Sigmoid colon (tissue), 7 donors: ENCODE measurements around the gene MRPL21. TPM values are rescaled to one million over a fixed set of nuclear protein-coding genes. Genes with fewer than 3 reads are reported as not detected.

Experiments used
- DNase-seq: peaks from one replicate; pipeline ENCODE4 v3.0.0-alpha.2; 2019
- H3K27ac ChIP-seq, 4 donors: fragments of 200-600 bp; sonication (generic); one replicate each; pipeline ENCODE4 v1.5.1; 2016 to 2019; ENCODE audit warnings: mild to moderate bottlenecking in 1 of 4
- H3K27me3 ChIP-seq, 3 donors: fragments of 200-600 bp; sonication (generic); one replicate each; pipeline ENCODE4 v1.5.1; 2019; ENCODE audit warnings: mild to moderate bottlenecking in 1 of 3
- H3K36me3 ChIP-seq, 4 donors: fragments of 200-600 bp; sonication (generic); one replicate each; pipeline ENCODE4 v1.5.1; 2016 to 2019
- H3K4me1 ChIP-seq, 4 donors: fragments of 200-600 bp; sonication (generic); one replicate each; pipeline ENCODE4 v1.5.1; 2017 to 2019
- H3K4me3 ChIP-seq, 4 donors: fragments of 200-600 bp; sonication (generic); one replicate each; pipeline ENCODE4 v1.5.1; 2017 to 2019; ENCODE audit warnings: mild to moderate bottlenecking in 2 of 4, moderate library complexity in 1 of 4
- H3K9me3 ChIP-seq, 4 donors: fragments of 200-600 bp in 3 of 4; sonication (generic) in 3 of 4; one replicate each; pipeline versions ENCODE4 v1.5.1 to v1.6.1; 2013 to 2019
- CTCF ChIP-seq, 4 experiments: fragments of 450-650 bp in 3 of 4; fragments of 200-600 bp in 1 of 4; IDR thresholded peaks; one replicate each; pipeline ENCODE4 v1.5.1; 2016 to 2019; ENCODE audit warnings: antibody characterized with exemption in 4 of 4, mild to moderate bottlenecking in 3 of 4, moderate library complexity in 2 of 4
- EP300 ChIP-seq, 4 donors: sonication (generic); formaldehyde crosslinking; IDR thresholded peaks; one replicate each; pipeline ENCODE4 v1.6.1; 2017; ENCODE audit warnings: antibody characterized with exemption in 4 of 4
- POLR2A ChIP-seq, 2 donors: fragments of 450-650 bp; IDR thresholded peaks; one replicate each; pipeline ENCODE4 v1.6.1; 2016; ENCODE audit warnings: antibody characterized with exemption in 2 of 2, mild to moderate bottlenecking in 2 of 2, moderate library complexity in 2 of 2
- POLR2AphosphoS5 ChIP-seq, 4 donors: sonication (generic); formaldehyde crosslinking; IDR thresholded peaks; one replicate each; pipeline ENCODE4 v1.6.1; 2017; ENCODE audit warnings: antibody characterized with exemption in 4 of 4
- WGBS, 2 donors: extraction: QIAGEN DNeasy Blood & Tissue Kit; methylation state at CpG; one replicate each; pipeline ENCODE4 v1.1.7; 2013; 5-methylcytosine and 5-hydroxymethylcytosine counted together
- intact Hi-C: fragments of 100-400 bp; cut with DNase I; formaldehyde crosslinking; loops from one replicate; pipeline ENCODE4 v1.15.1; 2023
- polyA plus RNA-seq, 3 donors: library from polyadenylated mRNA; stranded (reverse); fragments of 200-250 nt; gene quantifications; one replicate each; pipeline ENCODE4 v1.2.3, GENCODE V29; 2013
- total RNA-seq, 4 donors: library from RNA; depleted of rRNA; stranded (reverse); fragments of >200 nt; gene quantifications; one replicate each; pipeline ENCODE4 v1.1.0, GENCODE V29; 2016
- donor health status: healthy with polysubstance abuse.
- donor health status: Bipolar disorder and iron deficiency.
- donor health status: healthy.

Gene MRPL21
- total and polyA plus RNA-seq, 7 donors = 53.7 to 134 (median 99.1) TPM

DNA sequence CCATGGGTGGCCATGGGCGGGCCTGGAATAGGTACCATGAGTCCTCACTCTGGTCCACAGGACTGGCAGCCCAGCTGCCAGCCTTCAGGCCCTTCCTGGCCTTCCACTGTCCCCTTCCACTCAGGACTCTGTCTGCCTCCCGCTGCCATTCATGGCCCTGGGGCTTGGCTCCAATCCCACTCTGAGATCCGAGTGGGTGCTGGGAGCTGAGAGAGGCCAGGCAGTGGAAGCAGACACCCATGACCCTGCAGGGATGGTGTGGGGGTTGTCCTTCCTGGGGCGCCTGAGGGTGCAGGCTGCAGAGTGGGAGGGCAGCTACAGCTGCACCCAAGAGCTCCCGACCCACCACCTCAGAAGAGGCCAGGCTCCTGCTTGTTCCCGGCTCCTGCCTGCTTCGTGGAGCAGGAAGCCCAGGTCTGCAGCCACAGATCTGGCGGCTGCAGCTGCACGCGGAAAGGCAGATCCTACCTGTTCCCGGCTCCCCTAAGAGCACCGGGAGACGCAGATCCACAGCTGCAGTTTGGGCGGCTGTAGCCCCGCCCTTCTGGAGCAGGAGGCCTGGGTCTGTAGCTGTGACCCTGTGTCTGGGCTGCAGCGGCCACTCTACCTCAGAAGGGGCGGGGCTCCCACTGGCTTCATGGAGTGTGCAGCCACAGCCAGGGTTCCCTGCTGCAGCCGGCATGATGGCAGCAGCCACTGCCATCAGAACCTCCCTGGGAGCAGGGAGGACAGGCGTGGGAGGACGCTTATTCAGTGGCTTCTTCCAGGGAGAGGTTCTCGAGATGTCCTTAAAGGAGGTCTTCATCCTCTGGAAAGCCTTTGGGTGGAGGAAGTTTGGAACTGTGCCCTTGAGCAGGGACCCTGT lies 27.6 kb upstream of the MRPL21 start:
- Histone ChIP-seq H3K4me1 (peaks cover 0 to 73% (median 56%) of the 10 kb centered on the region in 4 donors), H3K4me3 (no peak overlapping the region), H3K27ac (peak overlapping the region; percentile 25 to 94 (median 85)), H3K27me3 (no peaks in the 10 kb centered on the region), H3K36me3 (peaks cover 10 to 56% (median 30%) of the 10 kb centered on the region in 4 donors), H3K9me3 (no peaks in the 10 kb centered on the region)
- DNase-seq = no peak
- intact Hi-C loops = no loop called here
- TF ChIP-seq POLR2AphosphoS5 (IDR thresholded peaks at IDR 0.05) (no peak), POLR2A (IDR thresholded peaks at IDR 0.05) (no peak), CTCF (IDR thresholded peaks at IDR 0.05) (no peak), EP300 (IDR thresholded peaks at IDR 0.05) (no peak)
- WGBS, 2 donors = 94% methylated on average over 21 of the region's 21 CpGs

DNA sequence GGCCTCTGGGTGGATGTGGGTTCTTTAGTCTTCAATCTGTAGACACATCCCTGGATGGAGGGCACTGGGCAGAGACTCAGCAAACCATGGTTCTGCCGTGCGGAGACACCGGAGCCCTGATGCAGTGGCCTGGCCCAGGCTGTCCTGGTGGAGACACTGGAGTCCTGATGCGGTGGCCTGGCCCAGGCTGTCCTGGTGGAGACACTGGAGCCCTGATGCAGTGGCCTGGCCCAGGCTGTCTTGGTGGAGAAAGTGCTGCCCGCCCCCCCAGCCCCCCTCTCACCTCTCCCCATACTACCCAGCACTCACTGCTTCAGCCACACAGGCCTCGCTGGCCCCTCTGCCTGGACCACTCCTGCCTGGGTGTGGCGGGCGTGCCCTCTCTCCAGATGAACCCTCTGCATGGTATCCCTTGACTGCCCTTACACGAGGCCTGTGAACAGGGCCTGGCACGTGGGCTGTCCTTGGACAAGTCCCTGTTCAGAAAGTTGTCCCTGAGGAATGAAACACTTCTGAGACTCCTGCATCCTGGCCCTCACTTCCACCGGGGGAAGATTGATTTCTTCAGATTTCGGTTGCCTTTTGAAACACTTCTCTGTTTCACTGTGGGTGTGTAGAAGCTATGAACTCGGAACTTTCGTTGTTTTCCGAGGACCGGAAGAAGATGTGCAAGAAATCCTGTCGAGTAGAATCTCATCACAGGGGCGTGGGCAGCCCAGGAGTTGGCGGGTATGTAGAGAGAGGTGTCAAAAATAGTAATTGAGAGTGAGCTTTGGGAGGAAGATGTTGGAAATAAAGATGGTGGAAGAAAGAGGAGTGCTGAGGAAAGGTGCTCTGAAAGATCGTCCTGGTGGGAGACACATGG lies 26.3 kb upstream of the MRPL21 start:
- no peaks in the 10 kb centered on the region for H3K27me3 ChIP-seq
- DNase-seq = no peak
- 94 to 95% methylated on average over 20 of the region's 20 CpGs for WGBS, 2 donors
- peaks cover 7 to 10% (median 9%) of the 10 kb centered on the region in 4 donors for H3K9me3 ChIP-seq
- no peak for TF ChIP-seq POLR2AphosphoS5 (IDR thresholded peaks at IDR 0.05)
- no peak for TF ChIP-seq CTCF (IDR thresholded peaks at IDR 0.05)
- no peak for TF ChIP-seq POLR2A (IDR thresholded peaks at IDR 0.05)
- TF ChIP-seq EP300 (IDR thresholded peaks at IDR 0.05) = no peak
- H3K36me3 ChIP-seq = peaks cover 17 to 56% (median 33%) of the 10 kb centered on the region in 4 donors
- H3K4me3 ChIP-seq = no peak overlapping the region
- intact Hi-C loops = no loop called here
- H3K27ac ChIP-seq = peak overlapping the region; percentile 7 to 94 (median 84)
- peaks cover 0 to 64% (median 50%) of the 10 kb centered on the region in 4 donors for H3K4me1 ChIP-seq

GRCh38 chr11:68929135-68929534 lies 25.5 kb upstream of the MRPL21 start:
- H3K4me1 ChIP-seq = peaks cover 0 to 64% (median 47%) of the 10 kb centered on the region in 4 donors
- H3K4me3 ChIP-seq = no peak overlapping the region
- H3K27me3 ChIP-seq = no peaks in the 10 kb centered on the region
- no peak for DNase-seq
- no peak for TF ChIP-seq EP300 (IDR thresholded peaks at IDR 0.05)
- TF ChIP-seq POLR2A (IDR thresholded peaks at IDR 0.05) = no peak
- no peak for TF ChIP-seq CTCF (IDR thresholded peaks at IDR 0.05)
- no peak for TF ChIP-seq POLR2AphosphoS5 (IDR thresholded peaks at IDR 0.05)
- H3K27ac ChIP-seq = peak overlapping the region; percentile 81 to 94 (median 85)
- H3K9me3 ChIP-seq = peaks cover 7 to 15% (median 9%) of the 10 kb centered on the region in 4 donors
- intact Hi-C loops = no loop called here
- WGBS, 2 donors = 97% methylated on average over 20 of the region's 20 CpGs
- peaks cover 17 to 54% (median 33%) of the 10 kb centered on the region in 4 donors for H3K36me3 ChIP-seq

GRCh38 chr11:68928136-68928880 lies 24.7 kb upstream of the MRPL21 start:
- Histone ChIP-seq H3K9me3 (peaks cover 7 to 15% (median 9%) of the 10 kb centered on the region in 4 donors), H3K36me3 (peaks cover 17 to 58% (median 33%) of the 10 kb centered on the region in 4 donors), H3K4me1 (peaks cover 0 to 64% (median 48%) of the 10 kb centered on the region in 4 donors), H3K27me3 (no peaks in the 10 kb centered on the region), H3K4me3 (no peak overlapping the region), H3K27ac (peak overlapping the region; percentile 81 to 94 (median 85))
- DNase-seq = no peak
- intact Hi-C loops = no loop called here
- WGBS, 2 donors = 87 to 93% methylated on average over 6 of the region's 6 CpGs
- TF ChIP-seq POLR2AphosphoS5 (IDR thresholded peaks at IDR 0.05) = peak; percentile 18 to 78 (median 51)
- TF ChIP-seq EP300 (IDR thresholded peaks at IDR 0.05) = peak in 3 of 4 donors; percentile 41 to 83 (median 70)
- TF ChIP-seq POLR2A (IDR thresholded peaks at IDR 0.05) = no peak
- no peak for TF ChIP-seq CTCF (IDR thresholded peaks at IDR 0.05)
